Suppressor macrophage (primary cell): ENCODE measurements around the gene LITAFD.

Source experiments
- DNase-seq, 4 experiments: peaks; one replicate each; pipeline ENCODE4 v3.0.0-alpha.2; 2020 to 2022

LITAFD gene

DNA sequence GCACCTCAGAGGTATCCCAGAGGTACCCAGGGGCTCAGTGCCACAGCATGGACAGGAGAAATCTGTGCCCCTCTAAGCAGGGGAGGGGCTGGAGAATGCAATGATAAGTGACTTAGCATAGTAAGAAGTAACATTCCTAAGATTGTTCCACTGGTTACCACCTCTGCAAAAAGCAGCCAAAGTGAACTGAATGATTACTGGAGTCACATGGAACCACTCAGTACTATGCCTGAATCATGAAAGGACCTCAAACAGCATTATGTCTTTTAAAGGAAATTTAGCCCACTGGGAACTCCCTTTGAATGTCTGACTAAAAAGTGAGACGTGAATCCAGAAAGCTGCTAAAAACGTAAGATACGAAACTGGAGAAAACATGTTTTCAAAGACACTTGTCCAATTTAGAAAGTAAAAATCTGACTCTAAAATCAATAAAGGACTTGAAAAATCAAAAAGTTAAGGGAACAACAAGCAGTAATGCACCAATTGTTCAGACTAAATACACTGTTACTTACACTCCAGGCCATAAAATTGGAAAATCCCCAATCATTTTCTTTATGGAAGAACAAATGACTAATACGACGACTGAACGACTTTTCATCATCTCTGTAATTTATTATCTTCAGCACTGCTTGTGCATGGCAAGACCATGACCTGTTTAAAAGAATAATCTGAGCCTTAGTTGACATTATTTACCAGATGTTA is 38.6 kb downstream of the LITAFD start:
- no peak for DNase-seq

GRCh38 chr16:8921347-8921984 is 39.3 kb downstream of the LITAFD start:
- no peak for DNase-seq

- no peak for DNase-seq
Observed at GRCh38 chr16:8923199-8923598, 41.0 kb downstream of the LITAFD start.

GRCh38 chr16:8924214-8924613 is 42.1 kb downstream of the LITAFD start:
- DNase-seq: no peak

DNA sequence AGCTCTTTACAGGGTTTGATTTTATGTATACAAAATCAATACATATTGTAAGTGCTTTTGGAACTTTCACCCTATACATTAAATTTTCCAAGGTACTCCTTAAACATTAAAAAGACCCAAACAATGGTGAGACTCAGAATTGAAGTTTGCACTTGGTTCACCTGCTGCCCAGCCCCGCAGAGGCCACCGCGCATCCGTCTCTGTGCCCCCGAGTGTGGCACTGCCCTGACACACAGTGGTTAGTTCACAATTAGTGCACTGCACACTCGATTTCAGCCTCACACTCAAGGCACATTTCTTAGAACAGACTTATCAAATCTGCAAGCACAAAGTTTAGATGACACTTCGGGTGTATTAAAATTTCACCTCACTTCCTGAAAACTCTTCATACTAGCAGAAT is 43.3 kb downstream of the LITAFD start:
- no peak for DNase-seq

DNA sequence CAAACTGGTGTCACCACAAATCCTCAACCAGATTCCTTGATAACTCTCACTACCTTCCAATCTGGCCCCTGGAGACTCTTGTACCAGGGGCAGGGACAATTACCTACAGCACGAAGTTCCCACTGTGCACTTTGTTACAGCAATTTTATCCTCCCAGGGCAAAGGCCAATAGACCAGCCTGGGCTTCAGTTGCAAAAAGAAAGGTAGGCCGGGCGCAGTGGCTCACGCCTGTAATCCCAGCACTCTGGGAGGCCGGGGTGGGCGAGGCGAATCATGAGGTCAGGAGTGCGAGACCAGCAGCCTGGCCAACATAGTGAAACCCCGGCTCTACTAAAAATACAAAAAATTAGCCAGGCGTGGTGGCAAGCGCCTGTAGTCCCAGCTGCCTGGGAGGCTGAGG is 44.7 kb downstream of the LITAFD start:
- DNase-seq: no peak

DNA sequence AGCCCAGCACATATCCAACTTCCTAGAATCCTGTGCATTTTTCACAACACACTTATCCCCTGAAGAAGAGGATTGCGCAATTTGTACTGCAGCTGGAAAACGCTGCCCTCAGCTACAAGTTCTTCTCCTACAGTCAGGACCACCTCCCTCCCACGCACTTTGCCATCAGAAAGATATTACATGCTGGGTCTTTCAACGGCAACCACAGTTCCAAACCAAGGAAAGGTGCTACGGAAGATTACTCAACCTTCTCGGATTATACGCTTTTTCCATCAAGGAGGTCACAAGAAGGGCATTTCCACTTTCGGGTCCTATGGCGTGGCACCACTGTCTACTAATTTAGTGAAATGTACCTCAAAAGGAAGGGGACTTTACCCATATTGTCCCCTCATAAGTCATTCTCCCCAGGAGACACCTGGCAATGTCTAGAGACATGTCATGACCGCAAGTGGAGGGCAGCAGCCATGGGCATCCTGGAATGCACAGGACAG is 46.4 kb downstream of the LITAFD start:
- peak in 3 of 4 experiments; percentile 53 to 72 (median 63) for DNase-seq

- no peak for DNase-seq
Observed at GRCh38 chr16:8929086-8929748, 47.1 kb downstream of the LITAFD start.

DNA sequence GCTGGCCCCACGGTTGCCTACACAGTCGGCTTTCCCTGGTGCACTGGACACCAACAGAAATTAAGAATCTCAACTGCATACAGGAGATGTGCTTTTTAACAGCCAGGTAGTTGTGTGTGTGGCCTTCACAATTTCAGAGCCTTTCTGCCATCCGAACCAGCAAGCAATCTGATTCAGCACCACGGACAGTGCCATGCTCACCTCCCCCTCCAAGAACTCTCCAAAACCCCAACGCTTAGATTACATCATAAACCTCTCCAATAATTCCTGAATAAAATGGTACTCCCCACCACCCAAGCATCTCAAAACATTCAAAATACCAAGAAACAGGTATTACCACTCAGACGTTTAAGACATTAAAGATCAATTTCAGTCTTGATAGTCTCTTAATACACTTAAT is 49.7 kb downstream of the LITAFD start:
- peak; percentile 35 to 68 (median 56) for DNase-seq

GRCh38 chr16:8934601-8935000 is 52.5 kb downstream of the LITAFD start:
- DNase-seq: no peak
